Measurements from ENCODE around the gene MSL1. TPM values are rescaled to one million over a fixed set of nuclear protein-coding genes. Genes with fewer than 3 reads are reported as not detected.
"Not testable (repeated sequence)": the region's sequence is repeated elsewhere in the genome, so short reads cannot be mapped to it uniquely, and the experiment has no call there.

Gene MSL1
- total RNA-seq, 1 donor from 2014 or later = 108 TPM

GRCh38 chr17:40122136-40122998 is 596 bp downstream of the MSL1 start:
- ATAC-seq (peak; percentile 76), DNase-seq (ENCODE audit: low spot score) (peak; percentile 84)
- intact Hi-C loops (cut with DNase I) = no loop called here

- intact Hi-C loops (cut with DNase I) = no loop called here
- peak; percentile 31 for ATAC-seq
- DNase-seq (ENCODE audit: low spot score) = no peak
These were observed 1.4 kb downstream of the MSL1 start for GRCh38 chr17:40122999-40123810.

- ATAC-seq (no peak), DNase-seq (ENCODE audit: low spot score) (no peak)
- intact Hi-C loops (cut with DNase I) = no loop called here
These were observed 2.0 kb downstream of the MSL1 start for GRCh38 chr17:40123811-40124114.

GRCh38 chr17:40124279-40125141 is 2.7 kb downstream of the MSL1 start:
- peak; percentile 29 for ATAC-seq
- intact Hi-C loops (cut with DNase I) = no loop called here
- no peak for DNase-seq (ENCODE audit: low spot score)

- ATAC-seq (no peak), DNase-seq (ENCODE audit: low spot score) (no peak)
- intact Hi-C loops (cut with DNase I) = no loop called here
These were observed 7.7 kb downstream of the MSL1 start for GRCh38 chr17:40129498-40129897.

GRCh38 chr17:40130352-40131042 is 8.7 kb downstream of the MSL1 start:
- intact Hi-C loops (cut with DNase I) = no loop called here
- ATAC-seq = peak; percentile 76
- no peak for DNase-seq (ENCODE audit: low spot score)

GRCh38 chr17:40134184-40134583 is 12.4 kb downstream of the MSL1 start:
- no peak for ATAC-seq
- intact Hi-C loops (cut with DNase I) = no loop called here
- DNase-seq (ENCODE audit: low spot score) = no peak

GRCh38 chr17:40135817-40136216 is 14.0 kb downstream of the MSL1 start:
- no peak for DNase-seq (ENCODE audit: low spot score)
- intact Hi-C loops (cut with DNase I) = no loop called here
- no peak for ATAC-seq

- peak; percentile 33 for ATAC-seq
- no peak for DNase-seq (ENCODE audit: low spot score)
- intact Hi-C loops (cut with DNase I) = no loop called here
These were observed 17.8 kb downstream of the MSL1 start for GRCh38 chr17:40139566-40140058.

GRCh38 chr17:40143166-40143565 is 21.4 kb downstream of the MSL1 start:
- ATAC-seq; DNase-seq (ENCODE audit: low spot score); intact Hi-C loops (cut with DNase I): not testable (repeated sequence)

- intact Hi-C loops (cut with DNase I) = no loop called here
- ATAC-seq = no peak
- no peak for DNase-seq (ENCODE audit: low spot score)
These were observed 23.7 kb downstream of the MSL1 start for GRCh38 chr17:40145476-40145875.

GRCh38 chr17:40148527-40148926 is 26.8 kb downstream of the MSL1 start:
- no peak for DNase-seq (ENCODE audit: low spot score)
- intact Hi-C loops (cut with DNase I) = no loop called here
- ATAC-seq = no peak

GRCh38 chr17:40150276-40150675 is 28.5 kb downstream of the MSL1 start:
- intact Hi-C loops (cut with DNase I) = no loop called here
- no peak for DNase-seq (ENCODE audit: low spot score)
- ATAC-seq = no peak

- ATAC-seq = no peak
- intact Hi-C loops (cut with DNase I) = no loop called here
These were observed 29.7 kb downstream of the MSL1 start for GRCh38 chr17:40151414-40151963.

GRCh38 chr17:40153603-40154236 is 31.9 kb downstream of the MSL1 start:
- DNase-seq (ENCODE audit: low spot score) (no peak), ATAC-seq (no peak)
- intact Hi-C loops (cut with DNase I) = no loop called here

More at GRCh38 chr17:40151414-40151963, 29.7 kb downstream of the MSL1 start:
- no peak for DNase-seq (ENCODE audit: low spot score)

- ATAC-seq = no peak
- intact Hi-C loops (cut with DNase I) = no loop called here
These were observed 36.2 kb downstream of the MSL1 start for GRCh38 chr17:40157973-40158372.

GRCh38 chr17:40158438-40159013 is 36.8 kb downstream of the MSL1 start:
- DNase-seq (ENCODE audit: low spot score) (no peak), ATAC-seq (no peak)
- intact Hi-C loops (cut with DNase I) = no loop called here

More at GRCh38 chr17:40157973-40158372, 36.2 kb downstream of the MSL1 start:
- DNase-seq (ENCODE audit: low spot score) = no peak

Data from sciatic nerve (tissue), 2 donors.